ENCODE measurements around the gene ADPRHL1. TPM values are rescaled to one million over a fixed set of nuclear protein-coding genes. Genes with fewer than 3 reads are reported as not detected.
"Not testable (repeated sequence)": the region's sequence is repeated elsewhere in the genome, so short reads cannot be mapped to it uniquely, and the experiment has no call there.

Gene ADPRHL1
- polyA plus RNA-seq, 4 donors = 3.0 to 7.2 (median 4.6) TPM

- no peak overlapping the region for H3K4me3 ChIP-seq (ENCODE audit: low read depth in 1 of 3, low read length in 3 of 3)
- no peaks in the 10 kb centered on the region for H3K4me1 ChIP-seq (ENCODE audit: control insufficient read depth in 3 of 3, insufficient read depth in 2 of 3, low read depth in 1 of 3, low read length in 2 of 3)
- no peak for FAIRE-seq
- H3K27me3 ChIP-seq (ENCODE audit: control insufficient read depth in 3 of 3, insufficient read depth in 3 of 3, low read length in 3 of 3) = no peaks in the 10 kb centered on the region
- H3K36me3 ChIP-seq (ENCODE audit: control insufficient read depth in 3 of 3, insufficient read depth in 2 of 3, low read depth in 1 of 3, low read length in 3 of 3) = no peaks in the 10 kb centered on the region
- no peak overlapping the region for H3K27ac ChIP-seq (ENCODE audit: low read depth in 1 of 3, low read length in 2 of 3)
- 79 to 87% (median 85%) methylated on average over 23 to 29 of the region's 29 CpGs for WGBS, 3 donors
- peaks cover 0 to 4% of the 10 kb centered on the region in 2 donors for H3K9me3 ChIP-seq (ENCODE audit: control insufficient read depth in 2 of 2, insufficient read depth in 1 of 2, low read depth in 1 of 2, low read length in 1 of 2)
- DNase-seq = no peak
Observed at GRCh38 chr13:113369189-113369588, 84.1 kb downstream of the ADPRHL1 start.

GRCh38 chr13:113368353-113368752 lies 84.9 kb downstream of the ADPRHL1 start:
- WGBS, 3 donors = 73 to 88% (median 82%) methylated on average over 6 of the region's 6 CpGs
- FAIRE-seq = not testable (repeated sequence)

GRCh38 chr13:113367771-113368170 lies 85.5 kb downstream of the ADPRHL1 start:
- no peak for DNase-seq
- Histone ChIP-seq H3K4me3 (ENCODE audit: low read depth in 1 of 3, low read length in 3 of 3) (no peak overlapping the region), H3K36me3 (ENCODE audit: control insufficient read depth in 3 of 3, insufficient read depth in 2 of 3, low read depth in 1 of 3, low read length in 3 of 3) (no peaks in the 10 kb centered on the region), H3K4me1 (ENCODE audit: control insufficient read depth in 3 of 3, insufficient read depth in 2 of 3, low read depth in 1 of 3, low read length in 2 of 3) (no peaks in the 10 kb centered on the region), H3K9me3 (ENCODE audit: control insufficient read depth in 2 of 2, insufficient read depth in 1 of 2, low read depth in 1 of 2, low read length in 1 of 2) (peaks cover 0 to 4% of the 10 kb centered on the region in 2 donors), H3K27me3 (ENCODE audit: control insufficient read depth in 3 of 3, insufficient read depth in 3 of 3, low read length in 3 of 3) (no peaks in the 10 kb centered on the region), H3K27ac (ENCODE audit: low read depth in 1 of 3, low read length in 2 of 3) (no peak overlapping the region)
- 48 to 70% (median 66%) methylated on average over 6 of the region's 6 CpGs for WGBS, 3 donors
- FAIRE-seq = no peak

More at GRCh38 chr13:113368353-113368752, 84.9 kb downstream of the ADPRHL1 start:
- not testable (repeated sequence) for H3K9me3 ChIP-seq (ENCODE audit: control insufficient read depth in 2 of 2, insufficient read depth in 1 of 2, low read depth in 1 of 2, low read length in 1 of 2); H3K27ac ChIP-seq (ENCODE audit: low read depth in 1 of 3, low read length in 2 of 3); DNase-seq; H3K4me3 ChIP-seq (ENCODE audit: low read depth in 1 of 3, low read length in 3 of 3); H3K36me3 ChIP-seq (ENCODE audit: control insufficient read depth in 3 of 3, insufficient read depth in 2 of 3, low read depth in 1 of 3, low read length in 3 of 3); H3K27me3 ChIP-seq (ENCODE audit: control insufficient read depth in 3 of 3, insufficient read depth in 3 of 3, low read length in 3 of 3); H3K4me1 ChIP-seq (ENCODE audit: control insufficient read depth in 3 of 3, insufficient read depth in 2 of 3, low read depth in 1 of 3, low read length in 2 of 3)

GRCh38 chr13:113367020-113367560 lies 86.2 kb downstream of the ADPRHL1 start:
- no peaks in the 10 kb centered on the region for H3K4me1 ChIP-seq (ENCODE audit: control insufficient read depth in 3 of 3, insufficient read depth in 2 of 3, low read depth in 1 of 3, low read length in 2 of 3)
- peaks cover 0 to 3% (median 0%) of the 10 kb centered on the region in 3 donors for H3K27me3 ChIP-seq (ENCODE audit: control insufficient read depth in 3 of 3, insufficient read depth in 3 of 3, low read length in 3 of 3)
- no peak overlapping the region for H3K4me3 ChIP-seq (ENCODE audit: low read depth in 1 of 3, low read length in 3 of 3)
- no peak overlapping the region for H3K27ac ChIP-seq (ENCODE audit: low read depth in 1 of 3, low read length in 2 of 3)
- no peak for DNase-seq
- peaks cover 0 to 4% of the 10 kb centered on the region in 2 donors for H3K9me3 ChIP-seq (ENCODE audit: control insufficient read depth in 2 of 2, insufficient read depth in 1 of 2, low read depth in 1 of 2, low read length in 1 of 2)
- 45 to 78% (median 56%) methylated on average over 15 of the region's 15 CpGs for WGBS, 3 donors
- FAIRE-seq = no peak
- H3K36me3 ChIP-seq (ENCODE audit: control insufficient read depth in 3 of 3, insufficient read depth in 2 of 3, low read depth in 1 of 3, low read length in 3 of 3) = peaks cover 0 to 3% (median 0%) of the 10 kb centered on the region in 3 donors

- no peak for DNase-seq
- Histone ChIP-seq H3K4me3 (ENCODE audit: low read depth in 1 of 3, low read length in 3 of 3) (no peak overlapping the region), H3K36me3 (ENCODE audit: control insufficient read depth in 3 of 3, insufficient read depth in 2 of 3, low read depth in 1 of 3, low read length in 3 of 3) (peaks cover 0 to 7% (median 2%) of the 10 kb centered on the region in 3 donors), H3K4me1 (ENCODE audit: control insufficient read depth in 3 of 3, insufficient read depth in 2 of 3, low read depth in 1 of 3, low read length in 2 of 3) (peaks cover 0 to 4% (median 0%) of the 10 kb centered on the region in 3 donors), H3K27me3 (ENCODE audit: control insufficient read depth in 3 of 3, insufficient read depth in 3 of 3, low read length in 3 of 3) (peaks cover 0 to 3% (median 0%) of the 10 kb centered on the region in 3 donors), H3K27ac (ENCODE audit: low read depth in 1 of 3, low read length in 2 of 3) (no peak overlapping the region), H3K9me3 (ENCODE audit: control insufficient read depth in 2 of 2, insufficient read depth in 1 of 2, low read depth in 1 of 2, low read length in 1 of 2) (peaks cover 0 to 4% of the 10 kb centered on the region in 2 donors)
- 55 to 84% (median 72%) methylated on average over 9 of the region's 9 CpGs for WGBS, 3 donors
- FAIRE-seq = no peak
Observed at GRCh38 chr13:113365971-113366588, 87.2 kb downstream of the ADPRHL1 start.

- no peak overlapping the region for H3K27ac ChIP-seq (ENCODE audit: low read depth in 1 of 3, low read length in 2 of 3)
- no peak overlapping the region for H3K4me3 ChIP-seq (ENCODE audit: low read depth in 1 of 3, low read length in 3 of 3)
- peaks cover 0 to 10% (median 2%) of the 10 kb centered on the region in 3 donors for H3K36me3 ChIP-seq (ENCODE audit: control insufficient read depth in 3 of 3, insufficient read depth in 2 of 3, low read depth in 1 of 3, low read length in 3 of 3)
- H3K4me1 ChIP-seq (ENCODE audit: control insufficient read depth in 3 of 3, insufficient read depth in 2 of 3, low read depth in 1 of 3, low read length in 2 of 3) = peaks cover 0 to 6% (median 0%) of the 10 kb centered on the region in 3 donors
- H3K9me3 ChIP-seq (ENCODE audit: control insufficient read depth in 2 of 2, insufficient read depth in 1 of 2, low read depth in 1 of 2, low read length in 1 of 2) = peaks cover 0 to 4% of the 10 kb centered on the region in 2 donors
- peaks cover 0 to 3% (median 0%) of the 10 kb centered on the region in 3 donors for H3K27me3 ChIP-seq (ENCODE audit: control insufficient read depth in 3 of 3, insufficient read depth in 3 of 3, low read length in 3 of 3)
- FAIRE-seq (no peak), DNase-seq (no peak)
- WGBS, 3 donors = 82 to 93% (median 85%) methylated on average over 19 to 22 of the region's 22 CpGs
Observed at GRCh38 chr13:113365583-113365970, 87.7 kb downstream of the ADPRHL1 start.

- peak overlapping the region in 1 of 3 donors; percentile 44 for H3K4me3 ChIP-seq (ENCODE audit: low read depth in 1 of 3, low read length in 3 of 3)
- H3K4me1 ChIP-seq (ENCODE audit: control insufficient read depth in 3 of 3, insufficient read depth in 2 of 3, low read depth in 1 of 3, low read length in 2 of 3) = peaks cover 0 to 9% (median 0%) of the 10 kb centered on the region in 3 donors
- WGBS, 3 donors = 82 to 86% (median 84%) methylated on average over 39 to 41 of the region's 41 CpGs
- H3K27ac ChIP-seq (ENCODE audit: low read depth in 1 of 3, low read length in 2 of 3) = peak overlapping the region in 1 of 3 donors; percentile 51
- H3K36me3 ChIP-seq (ENCODE audit: control insufficient read depth in 3 of 3, insufficient read depth in 2 of 3, low read depth in 1 of 3, low read length in 3 of 3) = peaks cover 0 to 13% (median 2%) of the 10 kb centered on the region in 3 donors
- H3K9me3 ChIP-seq (ENCODE audit: control insufficient read depth in 2 of 2, insufficient read depth in 1 of 2, low read depth in 1 of 2, low read length in 1 of 2) = peaks cover 0 to 4% of the 10 kb centered on the region in 2 donors
- DNase-seq (no peak), FAIRE-seq (no peak)
- peaks cover 0 to 3% (median 0%) of the 10 kb centered on the region in 3 donors for H3K27me3 ChIP-seq (ENCODE audit: control insufficient read depth in 3 of 3, insufficient read depth in 3 of 3, low read length in 3 of 3)
Observed at GRCh38 chr13:113364901-113365582, 88.2 kb downstream of the ADPRHL1 start.

GRCh38 chr13:113364311-113364889 lies 88.9 kb downstream of the ADPRHL1 start:
- Histone ChIP-seq H3K9me3 (ENCODE audit: control insufficient read depth in 2 of 2, insufficient read depth in 1 of 2, low read depth in 1 of 2, low read length in 1 of 2) (peaks cover 0 to 4% of the 10 kb centered on the region in 2 donors), H3K27ac (ENCODE audit: low read depth in 1 of 3, low read length in 2 of 3) (peak overlapping the region in 1 of 3 donors; percentile 51), H3K4me1 (ENCODE audit: control insufficient read depth in 3 of 3, insufficient read depth in 2 of 3, low read depth in 1 of 3, low read length in 2 of 3) (peaks cover 0 to 12% (median 0%) of the 10 kb centered on the region in 3 donors), H3K4me3 (ENCODE audit: low read depth in 1 of 3, low read length in 3 of 3) (peak overlapping the region in 1 of 3 donors; percentile 44), H3K36me3 (ENCODE audit: control insufficient read depth in 3 of 3, insufficient read depth in 2 of 3, low read depth in 1 of 3, low read length in 3 of 3) (peaks cover 0 to 16% (median 4%) of the 10 kb centered on the region in 3 donors), H3K27me3 (ENCODE audit: control insufficient read depth in 3 of 3, insufficient read depth in 3 of 3, low read length in 3 of 3) (peaks cover 0 to 3% (median 0%) of the 10 kb centered on the region in 3 donors)
- FAIRE-seq (no peak), DNase-seq (peak in 1 of 2 donors; percentile 41)
- 15 to 37% (median 26%) methylated on average over 19 to 36 of the region's 41 CpGs for WGBS, 3 donors

Measured in small intestine (tissue), 7 donors.